Measurements from ENCODE around the gene KCNG2.

Gene KCNG2

DNA sequence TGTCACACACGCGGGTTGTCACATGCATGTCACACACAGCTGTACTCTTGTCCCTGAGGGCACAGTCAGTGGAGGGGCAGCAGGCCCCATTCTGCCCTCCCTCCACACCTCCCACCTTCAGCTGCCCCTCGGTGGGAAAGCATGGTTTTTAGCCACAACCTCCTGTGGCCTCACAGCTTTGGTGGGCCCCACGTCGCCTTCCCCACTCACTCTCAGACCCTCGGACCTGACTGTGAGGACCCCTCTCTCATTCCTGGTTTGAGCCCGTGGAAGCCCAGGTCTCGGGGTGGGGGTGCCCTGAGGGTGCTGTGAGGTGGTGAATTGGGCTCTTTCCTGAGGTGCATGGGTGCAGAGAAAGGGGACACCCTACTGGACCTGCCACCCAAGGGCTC, 19.9 kb downstream of the KCNG2 start:
- no peaks in the 10 kb centered on the region; the same call in 1 of the 2 replicates for H3K27me3 ChIP-seq (ENCODE audit: insufficient read depth, low read depth)
- no peaks in the 10 kb centered on the region for H3K36me3 ChIP-seq (ENCODE audit: insufficient read depth)
- TF ChIP-seq, protein P1, sequence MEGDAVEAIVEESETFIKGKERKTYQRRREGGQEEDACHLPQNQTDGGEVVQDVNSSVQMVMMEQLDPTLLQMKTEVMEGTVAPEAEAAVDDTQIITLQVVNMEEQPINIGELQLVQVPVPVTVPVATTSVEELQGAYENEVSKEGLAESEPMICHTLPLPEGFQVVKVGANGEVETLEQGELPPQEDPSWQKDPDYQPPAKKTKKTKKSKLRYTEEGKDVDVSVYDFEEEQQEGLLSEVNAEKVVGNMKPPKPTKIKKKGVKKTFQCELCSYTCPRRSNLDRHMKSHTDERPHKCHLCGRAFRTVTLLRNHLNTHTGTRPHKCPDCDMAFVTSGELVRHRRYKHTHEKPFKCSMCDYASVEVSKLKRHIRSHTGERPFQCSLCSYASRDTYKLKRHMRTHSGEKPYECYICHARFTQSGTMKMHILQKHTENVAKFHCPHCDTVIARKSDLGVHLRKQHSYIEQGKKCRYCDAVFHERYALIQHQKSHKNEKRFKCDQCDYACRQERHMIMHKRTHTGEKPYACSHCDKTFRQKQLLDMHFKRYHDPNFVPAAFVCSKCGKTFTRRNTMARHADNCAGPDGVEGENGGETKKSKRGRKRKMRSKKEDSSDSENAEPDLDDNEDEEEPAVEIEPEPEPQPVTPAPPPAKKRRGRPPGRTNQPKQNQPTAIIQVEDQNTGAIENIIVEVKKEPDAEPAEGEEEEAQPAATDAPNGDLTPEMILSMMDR (conservative IDR thresholded peaks at IDR 0.05; ENCODE audit: low read depth, low read length) = no peak
- no peak overlapping the region for H3K27ac ChIP-seq
- no peaks in the 10 kb centered on the region for H3K79me2 ChIP-seq (ENCODE audit: insufficient read depth, low read depth)
- no peak overlapping the region for H2AFZ ChIP-seq (ENCODE audit: low read depth)
- no peak overlapping the region for H3K4me2 ChIP-seq
- no peak overlapping the region for H3K4me3 ChIP-seq (IDR thresholded peaks at IDR 0.05; ENCODE audit: insufficient read depth, low read depth, low read length)
- H3K9ac ChIP-seq = no peak overlapping the region
- no peaks in the 10 kb centered on the region for H3K4me1 ChIP-seq (ENCODE audit: low read depth, poor library complexity, severe bottlenecking)
- H4K20me1 ChIP-seq (ENCODE audit: insufficient read depth) = no peaks in the 10 kb centered on the region

DNA sequence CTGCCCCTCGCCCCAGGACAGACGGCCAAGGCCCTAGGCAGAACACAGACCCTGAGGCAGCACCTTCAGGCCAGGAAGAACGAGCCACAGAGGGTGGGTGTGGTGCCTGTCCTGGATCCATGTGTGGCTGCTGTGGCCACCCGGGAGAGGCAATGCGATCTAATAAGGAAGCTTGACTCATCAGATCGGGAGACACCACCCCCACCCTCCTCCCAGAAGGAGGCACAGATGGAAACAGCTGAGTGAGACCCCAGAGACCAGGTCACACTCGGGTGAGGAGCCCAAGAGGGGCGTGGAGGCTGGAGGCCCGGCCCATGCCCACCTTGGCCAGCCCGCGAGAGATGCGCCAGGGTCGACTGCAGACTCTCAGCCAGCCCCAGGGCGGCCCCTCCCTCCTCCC, 20.3 kb downstream of the KCNG2 start:
- Histone ChIP-seq H2AFZ (ENCODE audit: low read depth) (no peak overlapping the region), H3K27ac (no peak overlapping the region), H3K36me3 (ENCODE audit: insufficient read depth) (no peaks in the 10 kb centered on the region), H4K20me1 (ENCODE audit: insufficient read depth) (no peaks in the 10 kb centered on the region), H3K4me3 (IDR thresholded peaks at IDR 0.05; ENCODE audit: insufficient read depth, low read depth, low read length) (no peak overlapping the region), H3K79me2 (ENCODE audit: insufficient read depth, low read depth) (no peaks in the 10 kb centered on the region), H3K4me2 (no peak overlapping the region), H3K27me3 (ENCODE audit: insufficient read depth, low read depth) (no peaks in the 10 kb centered on the region; the same call in 1 of the 2 replicates), H3K4me1 (ENCODE audit: low read depth, poor library complexity, severe bottlenecking) (no peaks in the 10 kb centered on the region), H3K9ac (no peak overlapping the region)
- TF ChIP-seq, protein P1 (conservative IDR thresholded peaks at IDR 0.05; ENCODE audit: low read depth, low read length) = no peak

DNA sequence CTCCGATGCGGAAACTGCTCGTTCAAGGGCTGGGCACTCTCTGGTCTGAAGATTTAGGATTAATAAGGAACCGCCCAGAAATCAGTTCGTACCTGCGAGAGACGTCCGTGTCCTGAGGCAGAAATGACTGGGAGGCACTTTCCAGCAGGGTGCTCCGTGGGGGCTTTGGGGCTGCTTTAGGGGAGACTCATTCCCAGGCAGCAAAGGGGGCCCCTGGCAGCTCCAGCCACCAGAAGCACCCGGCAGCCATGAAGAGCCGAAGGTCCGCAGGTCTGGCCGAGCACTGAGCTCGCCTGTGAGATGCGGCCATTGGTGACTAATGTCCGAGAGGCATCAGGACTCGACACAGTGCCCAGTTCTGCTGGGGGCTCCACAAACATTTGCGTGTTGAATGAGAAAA, 20.9 kb downstream of the KCNG2 start:
- H3K4me3 ChIP-seq (IDR thresholded peaks at IDR 0.05; ENCODE audit: insufficient read depth, low read depth, low read length) = no peak overlapping the region
- H3K4me2 ChIP-seq = no peak overlapping the region
- H4K20me1 ChIP-seq (ENCODE audit: insufficient read depth) = no peaks in the 10 kb centered on the region
- no peak overlapping the region for H3K9ac ChIP-seq
- H3K36me3 ChIP-seq (ENCODE audit: insufficient read depth) = no peaks in the 10 kb centered on the region
- no peak overlapping the region for H3K27ac ChIP-seq
- H3K4me1 ChIP-seq (ENCODE audit: low read depth, poor library complexity, severe bottlenecking) = no peaks in the 10 kb centered on the region
- H3K79me2 ChIP-seq (ENCODE audit: insufficient read depth, low read depth) = no peaks in the 10 kb centered on the region
- no peaks in the 10 kb centered on the region; the same call in 1 of the 2 replicates for H3K27me3 ChIP-seq (ENCODE audit: insufficient read depth, low read depth)
- TF ChIP-seq, protein P1 (conservative IDR thresholded peaks at IDR 0.05; ENCODE audit: low read depth, low read length) = no peak
- no peak overlapping the region for H2AFZ ChIP-seq (ENCODE audit: low read depth)

DNA sequence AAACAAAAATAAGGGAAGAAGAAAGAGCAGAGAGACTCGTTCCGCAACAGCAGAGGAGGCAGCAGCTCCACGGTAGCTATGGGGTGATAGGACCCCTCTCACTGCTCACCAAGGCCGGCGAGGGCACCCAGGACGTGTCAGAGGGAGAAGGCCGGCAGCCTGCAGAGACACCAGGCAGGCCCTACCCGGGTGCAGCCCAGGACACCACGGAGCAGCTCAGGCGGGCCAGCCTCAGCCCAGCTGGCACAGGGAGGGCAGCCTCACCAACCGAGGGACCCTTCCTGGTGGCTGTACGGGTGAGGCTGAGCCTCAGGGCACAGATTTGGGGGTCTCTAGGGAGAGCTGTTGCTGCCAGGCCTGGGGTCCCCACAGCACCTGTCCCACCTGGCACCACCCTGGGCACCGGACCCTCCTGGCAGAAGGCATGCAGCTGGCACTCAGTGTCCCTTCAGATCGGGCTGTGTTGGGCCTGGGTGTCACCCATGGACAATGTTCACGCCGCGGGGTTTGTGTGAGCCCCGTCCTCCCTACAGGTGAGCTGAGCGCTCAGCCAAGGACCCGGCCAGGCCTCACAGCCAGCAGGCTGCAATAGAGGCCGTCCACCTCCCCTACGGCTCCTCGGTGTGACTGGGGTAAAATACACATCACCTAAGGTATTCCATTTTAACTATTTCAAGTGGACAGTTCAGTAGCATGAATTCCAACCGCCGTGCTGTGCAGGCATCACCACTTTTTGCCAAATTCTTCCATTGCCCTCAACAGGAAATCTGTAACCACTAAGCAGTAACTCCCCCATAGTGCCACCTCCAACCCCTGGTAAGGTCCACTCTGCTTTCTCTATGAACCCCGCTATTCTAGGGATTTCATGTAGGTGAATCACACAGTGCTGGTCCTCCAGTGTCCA, 21.6 kb downstream of the KCNG2 start:
- Histone ChIP-seq H3K9ac (no peak overlapping the region), H3K4me3 (IDR thresholded peaks at IDR 0.05; ENCODE audit: insufficient read depth, low read depth, low read length) (no peak overlapping the region), H2AFZ (ENCODE audit: low read depth) (no peak overlapping the region), H4K20me1 (ENCODE audit: insufficient read depth) (no peaks in the 10 kb centered on the region), H3K4me1 (ENCODE audit: low read depth, poor library complexity, severe bottlenecking) (no peaks in the 10 kb centered on the region), H3K27ac (no peak overlapping the region), H3K27me3 (ENCODE audit: insufficient read depth, low read depth) (no peaks in the 10 kb centered on the region; the same call in 1 of the 2 replicates), H3K79me2 (ENCODE audit: insufficient read depth, low read depth) (no peaks in the 10 kb centered on the region), H3K4me2 (no peak overlapping the region), H3K36me3 (ENCODE audit: insufficient read depth) (no peaks in the 10 kb centered on the region)
- TF ChIP-seq, protein P1 (conservative IDR thresholded peaks at IDR 0.05; ENCODE audit: low read depth, low read length) = no peak

All from KMS-11 (cell line).